Mesenchymal stem cell (in vitro differentiated cells and primary cell): ENCODE data around the gene AIDA.
A peak's percentile ranks its signal among the peaks of the same experiment; 100 is the strongest.
"Not testable (repeated sequence)": the region's sequence is repeated elsewhere in the genome, so short reads cannot be mapped to it uniquely, and the experiment has no call there.

Experiments used
- DNase-seq: peaks from one replicate; pipeline ENCODE4 v3.0.0-alpha.2; 2013
- H2AFZ ChIP-seq: one replicate; pipeline ENCODE4 v1.6.1; 2013; ENCODE audit warnings: low read depth, mild to moderate bottlenecking, control low read depth, inconsistent platforms, low read length, moderate library complexity
- H2AK5ac ChIP-seq: 2 replicates; pipeline ENCODE4 v1.6.1; 2013; ENCODE audit warnings: low read length, moderate library complexity, mild to moderate bottlenecking, inconsistent platforms; ENCODE audit not compliant: severe bottlenecking
- H2BK120ac ChIP-seq: one replicate; pipeline ENCODE4 v1.6.1; 2013; ENCODE audit warnings: low read depth, mild to moderate bottlenecking, inconsistent platforms, low read length, moderate library complexity
- H2BK12ac ChIP-seq, 2 experiments: one replicate each; pipeline ENCODE4 v1.6.1; 2013; ENCODE audit warnings: inconsistent platforms in 2 of 2, low read length in 2 of 2, mild to moderate bottlenecking in 2 of 2, moderate library complexity in 2 of 2, control low read depth in 1 of 2
- H2BK15ac ChIP-seq: one replicate; pipeline ENCODE4 v1.6.1; 2013; ENCODE audit warnings: mild to moderate bottlenecking, low read depth, inconsistent platforms; ENCODE audit not compliant: poor library complexity, severe bottlenecking
- H2BK5ac ChIP-seq: 2 replicates; pipeline ENCODE4 v1.6.1; 2013; ENCODE audit warnings: low read depth, mild to moderate bottlenecking, low read length, control low read depth, inconsistent platforms; ENCODE audit not compliant: poor library complexity, severe bottlenecking
- H3K14ac ChIP-seq, 2 experiments: one replicate each; pipeline ENCODE4 v1.6.1; 2013; ENCODE audit warnings: inconsistent platforms in 2 of 2, low read length in 2 of 2, control low read depth in 1 of 2, mild to moderate bottlenecking in 1 of 2, moderate library complexity in 1 of 2
- H3K18ac ChIP-seq, 2 experiments: one replicate each; pipeline ENCODE4 v1.6.1; 2013; ENCODE audit warnings: inconsistent platforms in 2 of 2, low read length in 2 of 2, control low read depth in 1 of 2, low read depth in 1 of 2, mild to moderate bottlenecking in 1 of 2
- H3K23ac ChIP-seq, 2 experiments: one replicate each; pipeline ENCODE4 v1.6.1; 2013; ENCODE audit warnings: inconsistent platforms in 2 of 2, low read length in 2 of 2, mild to moderate bottlenecking in 2 of 2, moderate library complexity in 2 of 2, control low read depth in 1 of 2
- H3K27ac ChIP-seq: 2 replicates; pipeline ENCODE4 v1.5.1; 2013; ENCODE audit warnings: mild to moderate bottlenecking, moderate library complexity, low read length, control low read depth, inconsistent platforms; ENCODE audit not compliant: poor library complexity, severe bottlenecking
- H3K27me3 ChIP-seq, 2 experiments: 2 replicates each; pipeline versions ENCODE4 v1.6.1 to v1.7.0; 2013; ENCODE audit warnings: low read length in 2 of 2, mild to moderate bottlenecking in 2 of 2, moderate library complexity in 2 of 2, control low read depth in 1 of 2, inconsistent platforms in 1 of 2; ENCODE audit not compliant: control insufficient read depth in 1 of 2, insufficient read depth in 1 of 2
- H3K36me3 ChIP-seq, 2 experiments: 2 replicates each; pipeline versions ENCODE4 v1.6.1 to v1.7.0; 2013; ENCODE audit warnings: low read length in 2 of 2, control low read depth in 1 of 2, inconsistent platforms in 1 of 2, low read depth in 1 of 2, mild to moderate bottlenecking in 1 of 2; ENCODE audit not compliant: insufficient read depth in 2 of 2, control insufficient read depth in 1 of 2
- H3K4ac ChIP-seq, 2 experiments: one replicate each; pipeline ENCODE4 v1.6.1; 2013; ENCODE audit warnings: inconsistent platforms in 2 of 2, low read length in 2 of 2, mild to moderate bottlenecking in 2 of 2, moderate library complexity in 2 of 2, control low read depth in 1 of 2, low read depth in 1 of 2
- H3K4me1 ChIP-seq: 2 replicates; pipeline ENCODE4 v1.6.1; 2013; ENCODE audit warnings: low read depth, low read length, control low read depth; ENCODE audit not compliant: control insufficient read depth, insufficient read depth
- H3K4me2 ChIP-seq: 2 replicates; pipeline ENCODE4 v1.6.1; 2013; ENCODE audit warnings: low read length, mild to moderate bottlenecking, inconsistent platforms; ENCODE audit not compliant: poor library complexity, severe bottlenecking
- H3K4me3 ChIP-seq, 2 experiments: 2 replicates each; pipeline versions ENCODE4 v1.5.1 to v1.7.0; 2013; ENCODE audit warnings: low read length in 2 of 2, mild to moderate bottlenecking in 2 of 2, control low read depth in 1 of 2, low read depth in 1 of 2; ENCODE audit not compliant: insufficient read depth in 1 of 2
- H3K79me1 ChIP-seq: replicated peaks from 2 replicates; pipeline ENCODE4 v1.6.1; 2013; ENCODE audit warnings: mild to moderate bottlenecking, control low read depth, low read length, inconsistent platforms; ENCODE audit not compliant: poor library complexity, severe bottlenecking
- H3K9ac ChIP-seq: 2 replicates; pipeline ENCODE4 v1.7.0; 2013; ENCODE audit warnings: mild to moderate bottlenecking, low read length, moderate library complexity
- H3K9me3 ChIP-seq: 2 replicates; pipeline ENCODE4 v1.7.0; 2013; ENCODE audit warnings: mild to moderate bottlenecking, low read length; ENCODE audit not compliant: control insufficient read depth
- H4K8ac ChIP-seq: one replicate; pipeline ENCODE4 v1.6.1; 2013; ENCODE audit warnings: inconsistent platforms, mild to moderate bottlenecking, low read length, moderate library complexity
- H4K91ac ChIP-seq: one replicate; pipeline ENCODE4 v1.6.1; 2013; ENCODE audit warnings: mild to moderate bottlenecking, low read length, inconsistent platforms
- WGBS: methylation state at CpG from one replicate; pipeline ENCODE4 v1.1.7; 2013; ENCODE audit warnings: mixed read lengths; 5-methylcytosine and 5-hydroxymethylcytosine counted together

AIDA gene

DNA sequence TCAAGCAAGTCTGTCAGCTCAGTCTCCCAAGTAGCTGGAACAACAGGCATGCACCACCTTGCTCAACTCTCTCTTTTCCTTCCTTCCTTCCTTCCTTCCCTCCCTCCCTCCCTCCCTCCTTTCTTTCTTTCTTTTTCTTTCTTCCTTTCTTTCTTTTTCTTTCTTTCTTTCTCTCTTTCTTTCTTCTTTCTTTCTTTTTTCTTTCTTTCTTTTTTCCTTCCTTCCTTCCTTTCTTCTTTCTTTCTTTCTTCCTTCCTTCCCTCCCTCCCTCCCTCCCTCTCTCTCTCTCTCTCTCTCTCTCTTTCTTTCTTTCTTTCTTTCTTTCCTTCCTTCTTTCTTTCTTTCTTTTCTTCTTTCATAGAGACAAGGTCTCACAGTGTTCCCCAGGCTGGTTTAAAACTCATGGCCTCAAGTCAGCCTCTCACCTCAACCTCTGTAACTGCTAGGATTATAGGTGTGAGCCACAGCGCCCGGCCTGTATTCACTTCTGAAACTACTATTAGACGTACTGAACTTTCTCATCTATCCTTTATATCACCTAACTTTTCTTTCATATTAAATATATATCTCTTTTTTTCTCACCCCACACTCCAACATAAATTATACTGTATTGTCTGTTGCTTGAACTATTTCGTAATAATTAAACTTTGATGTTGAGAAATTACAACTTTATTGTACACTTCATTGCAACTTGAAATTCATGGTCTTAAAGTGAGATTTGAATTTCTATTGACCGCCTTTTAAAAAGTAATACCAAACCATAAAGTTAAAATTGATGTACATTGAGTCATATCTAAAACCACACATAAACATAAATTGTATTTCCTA lies 29.6 kb upstream of the AIDA start:
- not testable (repeated sequence) for H3K4me2 ChIP-seq, DNase-seq, H3K9me3 ChIP-seq, H3K27me3 ChIP-seq, H3K9ac ChIP-seq, H4K8ac ChIP-seq, H3K79me1 ChIP-seq, H2AK5ac ChIP-seq, H3K4me3 ChIP-seq, H2BK15ac ChIP-seq, H2AFZ ChIP-seq, H4K91ac ChIP-seq, H3K23ac ChIP-seq, H3K14ac ChIP-seq, H3K27ac ChIP-seq, H3K18ac ChIP-seq, H3K4ac ChIP-seq, H2BK120ac ChIP-seq, H2BK5ac ChIP-seq, H3K4me1 ChIP-seq, H3K36me3 ChIP-seq, H2BK12ac ChIP-seq
- 98% methylated on average over 3 of the region's 5 CpGs for WGBS

- Histone ChIP-seq H2AK5ac (no peak overlapping the region), H2AFZ (no peak overlapping the region), H2BK15ac (no peak overlapping the region), H3K4me1 (peaks cover 6% of the 10 kb centered on the region), H3K27me3 (no peaks in the 10 kb centered on the region), H4K8ac (no peak overlapping the region), H3K9ac (no peak overlapping the region), H4K91ac (no peak overlapping the region), H3K4ac (no peak overlapping the region), H2BK120ac (no peak overlapping the region), H3K79me1 (no peaks in the 10 kb centered on the region), H3K23ac (no peak overlapping the region), H3K9me3 (no peaks in the 10 kb centered on the region), H3K27ac (no peak overlapping the region), H3K4me3 (no peak overlapping the region), H3K14ac (no peak overlapping the region), H2BK5ac (no peak overlapping the region), H3K36me3 (peaks cover 7 to 17% of the 10 kb centered on the region in 2 experiments), H3K18ac (no peak overlapping the region), H2BK12ac (no peak overlapping the region), H3K4me2 (no peak overlapping the region)
- no CpG with 5 or more reads among the region's 1 CpG for WGBS
- no peak for DNase-seq
Observed at GRCh38 chr1:222739929-222740328, 27.6 kb upstream of the AIDA start.

GRCh38 chr1:222739465-222739864 lies 27.2 kb upstream of the AIDA start:
- H3K14ac ChIP-seq, result no peak overlapping the region
- H2AFZ ChIP-seq, result no peak overlapping the region
- no peak overlapping the region for H2BK12ac ChIP-seq
- H2AK5ac ChIP-seq, result no peak overlapping the region
- H3K79me1 ChIP-seq, result no peaks in the 10 kb centered on the region
- no peak overlapping the region for H3K27ac ChIP-seq
- no peak overlapping the region for H2BK15ac ChIP-seq
- H3K4ac ChIP-seq, result no peak overlapping the region
- no peak for DNase-seq
- H3K9me3 ChIP-seq, result no peaks in the 10 kb centered on the region
- H3K4me3 ChIP-seq, result no peak overlapping the region
- peaks cover 6% of the 10 kb centered on the region for H3K4me1 ChIP-seq
- no peak overlapping the region for H2BK120ac ChIP-seq
- no peak overlapping the region for H3K4me2 ChIP-seq
- H4K91ac ChIP-seq, result no peak overlapping the region
- peaks cover 7 to 22% of the 10 kb centered on the region in 2 experiments for H3K36me3 ChIP-seq
- no peak overlapping the region for H3K23ac ChIP-seq
- no peak overlapping the region for H4K8ac ChIP-seq
- H2BK5ac ChIP-seq, result no peak overlapping the region
- H3K9ac ChIP-seq, result no peak overlapping the region
- no peaks in the 10 kb centered on the region for H3K27me3 ChIP-seq
- WGBS, result 92% methylated on average over 2 of the region's 2 CpGs
- no peak overlapping the region for H3K18ac ChIP-seq

GRCh38 chr1:222736972-222737371 lies 24.7 kb upstream of the AIDA start, which contains the start of gene FAM177B:
FAM177B (plus strand) TSS chr1:222737202; CDS start chr1:222746546, 9,344 bp downstream.
- Histone ChIP-seq H2BK5ac (no peak within 1 kb of the TSS), H3K18ac (no peak within 1 kb of the TSS), H3K9ac (no peak within 1 kb of the TSS), H2BK12ac (no peak within 1 kb of the TSS), H2BK120ac (no peak within 1 kb of the TSS), H2BK15ac (no peak within 1 kb of the TSS), H3K4ac (no peak within 1 kb of the TSS), H3K4me3 (no peak within 1 kb of the TSS), H3K4me2 (no peak within 1 kb of the TSS), H3K9me3 (no peaks in the 10 kb centered on the region), H2AFZ (no peak within 1 kb of the TSS), H3K79me1 (no peaks in the 10 kb centered on the region), H3K27ac (no peak within 1 kb of the TSS), H3K23ac (no peak within 1 kb of the TSS), H3K4me1 (peaks cover 6% of the 10 kb centered on the region), H4K8ac (peak within 1 kb of the TSS; percentile 72), H4K91ac (no peak within 1 kb of the TSS), H3K36me3 (peaks cover 11 to 46% of the 10 kb centered on the region in 2 experiments), H3K27me3 (no peaks in the 10 kb centered on the region), H3K14ac (no peak within 1 kb of the TSS), H2AK5ac (no peak within 1 kb of the TSS)
- WGBS, result 40% methylated on average over 1 of the region's 1 CpG
- DNase-seq, result no peak
